Tongue (tissue), 2 donors: Measurements from ENCODE around the gene ZSCAN32. TPM values are rescaled to one million over a fixed set of nuclear protein-coding genes. Genes with fewer than 3 reads are reported as not detected.

Experiments used
- DNase-seq: peaks from one replicate; pipeline ENCODE4 v3.0.0-alpha.2; 2015
- total RNA-seq: library from RNA; depleted of rRNA; stranded (reverse); fragments of >200 nt; gene quantifications from one replicate; pipeline ENCODE4 v1.2.3, GENCODE V29; 2014

ZSCAN32 gene
- total RNA-seq, result 11.1 TPM

- DNase-seq, result peak; percentile 99
These were observed at the start of gene ZSCAN32, which contains the start of gene ZNF174 for GRCh38 chr16:3400779-3401688. Gene ZSCAN32, minus strand, starts transcription at chr16:3401004. Its CDS starts 3,447 bp downstream, at chr16:3397557. Gene ZNF174, plus strand, starts transcription at chr16:3401215. Its CDS starts 790 bp downstream, at chr16:3402005.

DNA sequence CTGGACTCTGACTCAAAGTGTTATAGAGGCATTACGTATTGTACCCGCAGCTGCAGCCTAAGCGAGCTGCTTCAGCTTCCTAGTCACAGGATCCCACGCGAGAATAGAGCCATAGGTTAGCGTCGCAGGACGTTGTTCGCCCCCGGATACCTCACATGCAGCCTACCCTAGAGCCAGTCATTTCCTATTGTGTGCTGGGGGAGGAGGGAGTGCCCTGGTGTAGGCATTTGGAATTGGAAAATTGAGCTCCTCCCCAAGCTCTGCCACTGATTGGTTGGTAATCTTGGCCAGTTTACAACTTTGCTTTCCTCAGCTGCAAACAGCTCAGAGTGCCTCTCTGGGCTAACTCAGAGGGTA lies 43.2 kb upstream of the ZSCAN32 start:
- DNase-seq, result peak; percentile 48

GRCh38 chr16:3443108-3444031 lies 42.6 kb upstream of the ZSCAN32 start, which contains the start of the genes NAA60 and ZNF597:
Gene NAA60, plus strand, starts transcription at chr16:3443680. Its CDS starts 32,548 bp downstream, at chr16:3476228.
Gene ZNF597, minus strand, starts transcription at chr16:3443504. Its CDS starts 351 bp downstream, at chr16:3443153.
- DNase-seq, result peak; percentile 95

DNA sequence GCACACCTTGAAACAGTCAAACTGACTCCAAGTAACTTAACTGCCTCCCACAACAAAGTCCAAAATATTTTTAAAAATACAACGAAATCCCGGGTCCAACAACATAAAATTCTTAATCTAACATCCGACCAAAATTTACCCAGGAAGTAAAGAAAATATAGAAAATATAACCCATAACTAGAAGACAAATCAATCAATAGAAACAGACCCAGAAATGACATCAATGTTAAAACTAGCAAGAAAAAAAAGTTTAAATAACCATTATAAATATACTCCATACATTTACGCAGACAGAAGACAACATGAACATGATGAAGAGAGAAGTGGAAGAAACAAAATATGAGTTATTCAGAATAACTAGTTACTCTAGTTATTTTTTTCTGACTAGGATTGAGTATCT lies 38.8 kb upstream of the ZSCAN32 start:
- no peak for DNase-seq

- no peak for DNase-seq
These were observed 33.6 kb upstream of the ZSCAN32 start for GRCh38 chr16:3434373-3434772.

GRCh38 chr16:3431779-3432219 lies 31.0 kb upstream of the ZSCAN32 start:
- DNase-seq, result peak; percentile 52

GRCh38 chr16:3413730-3414379 lies 13.1 kb upstream of the ZSCAN32 start:
- DNase-seq, result no peak

DNA sequence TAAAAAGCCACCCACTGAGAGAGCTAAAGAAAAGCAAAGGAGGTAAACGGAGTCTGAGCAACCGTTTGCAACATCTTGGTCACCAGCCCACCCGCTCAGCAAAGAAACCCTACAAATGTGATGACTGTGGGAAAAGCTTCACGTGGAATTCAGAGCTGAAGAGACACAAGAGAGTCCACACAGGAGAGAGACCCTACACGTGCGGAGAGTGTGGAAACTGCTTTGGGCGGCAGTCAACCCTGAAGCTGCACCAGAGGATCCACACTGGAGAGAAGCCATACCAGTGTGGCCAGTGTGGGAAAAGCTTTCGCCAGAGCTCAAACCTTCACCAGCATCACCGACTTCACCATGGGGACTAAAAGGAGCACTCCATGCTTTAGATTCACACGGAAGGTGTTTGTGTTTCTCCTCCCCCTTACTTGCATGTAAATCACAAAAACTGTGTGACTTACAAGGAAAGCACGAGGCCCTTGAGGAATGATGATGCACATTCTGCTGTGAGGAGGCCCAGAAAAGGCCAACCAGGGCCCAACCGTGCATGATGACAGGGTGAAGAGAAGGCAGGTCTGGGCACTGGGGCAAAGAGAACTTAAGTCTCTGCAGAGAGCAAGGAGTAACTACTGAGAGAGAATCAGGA lies 7.9 kb upstream of the ZSCAN32 start:
- no peak for DNase-seq

DNA sequence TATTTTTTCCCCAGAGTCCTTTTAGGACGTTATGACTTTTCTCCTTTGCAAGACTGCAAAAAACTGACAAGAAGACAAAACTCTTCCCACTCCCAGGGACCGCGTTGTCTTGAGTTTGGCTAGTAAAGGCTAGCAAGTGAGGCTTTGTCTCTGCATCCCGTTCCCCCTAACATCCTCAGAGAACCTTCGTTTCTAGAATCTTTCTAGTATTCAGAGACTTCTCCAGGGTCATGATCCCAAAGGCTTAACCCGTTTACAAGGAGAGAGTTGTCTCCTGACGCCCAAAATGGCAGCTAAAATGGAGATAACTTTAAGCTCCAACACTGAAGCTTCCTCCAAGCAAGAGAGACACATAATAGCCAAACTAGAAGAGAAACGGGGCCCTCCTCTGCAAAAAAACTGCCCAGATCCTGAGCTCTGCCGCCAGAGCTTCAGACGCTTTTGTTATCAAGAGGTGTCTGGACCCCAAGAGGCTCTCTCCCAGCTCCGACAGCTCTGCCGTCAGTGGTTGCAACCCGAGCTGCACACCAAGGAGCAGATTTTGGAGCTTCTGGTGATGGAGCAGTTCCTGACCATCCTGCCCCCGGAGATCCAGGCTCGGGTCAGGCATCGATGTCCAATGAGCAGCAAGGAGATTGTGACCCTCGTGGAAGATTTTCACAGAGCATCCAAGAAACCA lies 1.1 kb upstream of the ZSCAN32 start:
- no peak for DNase-seq

DNA sequence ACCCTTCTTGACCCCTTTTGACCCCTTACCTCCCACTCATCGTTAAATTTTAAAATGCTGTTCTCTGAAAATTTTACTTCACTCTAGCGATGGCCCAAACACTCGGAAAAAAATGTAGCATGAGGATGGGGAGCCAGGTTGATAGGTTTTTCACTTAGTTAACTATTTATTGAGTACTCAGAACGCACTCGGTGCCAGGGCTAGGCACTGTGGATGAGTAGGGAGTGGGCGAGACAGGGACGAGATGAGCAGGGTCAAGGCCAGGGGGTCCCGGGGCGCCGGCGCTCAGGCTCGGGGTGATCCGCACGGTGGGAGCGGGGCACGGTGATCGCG lies 392 bp downstream of the ZSCAN32 start:
- DNase-seq, result no peak

- DNase-seq, result no peak
These were observed 11.0 kb downstream of the ZSCAN32 start for GRCh38 chr16:3389663-3390338.

- DNase-seq, result no peak
These were observed 12.5 kb downstream of the ZSCAN32 start for GRCh38 chr16:3388325-3388724.

DNA sequence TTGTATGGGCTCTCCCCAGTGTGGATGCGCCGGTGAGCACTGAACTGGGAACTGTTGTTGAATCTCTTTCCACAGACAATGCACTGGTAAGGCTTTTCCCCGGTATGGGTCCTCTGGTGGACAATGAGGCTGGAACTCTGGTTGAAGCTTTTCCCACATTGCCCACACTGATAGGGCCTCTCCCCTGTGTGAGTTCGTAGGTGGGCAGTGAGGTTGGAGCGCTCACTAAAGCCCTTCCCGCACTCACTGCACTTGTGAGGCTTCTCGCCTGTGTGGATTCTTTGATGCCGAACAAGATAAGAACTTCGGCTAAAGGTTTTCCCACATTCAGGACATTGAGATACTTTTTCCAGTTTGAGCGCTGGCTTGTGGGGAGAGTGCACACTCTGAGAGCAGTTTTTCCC lies 17.8 kb downstream of the ZSCAN32 start:
- no peak for DNase-seq

- no peak for DNase-seq
These were observed 22.9 kb downstream of the ZSCAN32 start for GRCh38 chr16:3377917-3378316.

- no peak for DNase-seq
These were observed 25.1 kb downstream of the ZSCAN32 start for GRCh38 chr16:3375680-3376079.

GRCh38 chr16:3369073-3369472 lies 31.7 kb downstream of the ZSCAN32 start:
- DNase-seq, result no peak

DNA sequence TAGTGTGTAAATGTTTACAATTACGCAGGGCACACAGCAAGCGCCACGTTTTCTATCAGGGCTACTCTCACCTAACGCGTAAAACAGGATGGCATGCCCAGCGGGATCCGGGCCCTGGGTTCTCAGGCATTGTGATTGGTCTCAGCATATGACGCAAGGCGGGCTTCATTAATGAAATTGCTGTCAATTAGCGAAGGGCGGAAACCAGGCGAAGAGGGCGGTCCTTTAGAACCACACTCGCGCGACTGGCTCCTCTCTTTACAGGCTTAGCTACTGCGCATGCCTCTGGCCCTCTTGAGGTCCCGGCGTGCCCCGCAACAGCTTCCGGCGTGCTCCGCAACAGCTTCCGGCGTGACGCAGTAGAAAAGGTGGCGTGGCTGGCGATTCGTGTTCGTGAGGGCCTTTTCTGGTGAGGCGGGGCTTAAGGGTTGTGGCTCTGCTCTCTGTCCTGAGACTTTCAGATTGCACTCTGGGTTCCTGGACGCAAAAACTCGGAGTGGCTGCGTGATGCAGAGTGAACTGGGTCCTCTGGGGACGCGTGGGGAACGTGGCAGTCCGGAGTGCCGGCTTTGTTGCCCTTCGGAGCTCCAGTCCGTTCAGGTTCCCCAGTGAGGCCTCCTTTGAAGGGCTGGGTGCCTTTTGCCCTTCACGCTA lies 35.9 kb downstream of the ZSCAN32 start:
- peak; percentile 96 for DNase-seq

GRCh38 chr16:3363793-3364192 lies 37.0 kb downstream of the ZSCAN32 start:
- no peak for DNase-seq

- DNase-seq, result no peak
These were observed 37.9 kb downstream of the ZSCAN32 start for GRCh38 chr16:3362931-3363330.

DNA sequence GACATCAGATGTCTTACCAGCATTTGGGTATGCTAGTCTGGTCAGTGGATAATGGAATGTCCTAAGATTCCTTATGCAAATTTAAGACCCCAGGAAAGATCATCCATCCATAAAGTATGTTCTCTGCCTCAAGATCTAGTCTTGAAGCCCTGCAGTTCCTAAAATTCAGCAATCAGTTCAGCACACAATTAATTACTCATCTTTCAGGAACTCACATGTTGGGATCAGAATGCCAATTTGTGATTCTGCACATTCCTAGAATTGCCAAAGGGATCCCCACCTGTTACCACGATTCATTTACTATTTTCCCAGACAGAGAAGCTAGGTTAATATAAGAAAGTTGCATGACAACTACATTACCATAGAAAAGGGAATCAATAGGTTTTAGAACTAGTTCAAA lies 41.9 kb downstream of the ZSCAN32 start:
- DNase-seq, result no peak
